ENCODE results near the gene PYCARD.

GRCh38 chr16:31196324-31197088 is 6.1 kb downstream of the PYCARD start:
- no peak for TF ChIP-seq NFRKB (IDR thresholded peaks at IDR 0.05)
- TF ChIP-seq FOXM1 (IDR thresholded peaks at IDR 0.05; ENCODE audit: borderline replicate concordance), result no peak
- no peak for TF ChIP-seq ARNT (IDR thresholded peaks at IDR 0.05)
